ENCODE data around the gene TASP1.
"Not testable (repeated sequence)": the region's sequence is repeated elsewhere in the genome, so short reads cannot be mapped to it uniquely, and the experiment has no call there.

The TASP1 gene

DNA sequence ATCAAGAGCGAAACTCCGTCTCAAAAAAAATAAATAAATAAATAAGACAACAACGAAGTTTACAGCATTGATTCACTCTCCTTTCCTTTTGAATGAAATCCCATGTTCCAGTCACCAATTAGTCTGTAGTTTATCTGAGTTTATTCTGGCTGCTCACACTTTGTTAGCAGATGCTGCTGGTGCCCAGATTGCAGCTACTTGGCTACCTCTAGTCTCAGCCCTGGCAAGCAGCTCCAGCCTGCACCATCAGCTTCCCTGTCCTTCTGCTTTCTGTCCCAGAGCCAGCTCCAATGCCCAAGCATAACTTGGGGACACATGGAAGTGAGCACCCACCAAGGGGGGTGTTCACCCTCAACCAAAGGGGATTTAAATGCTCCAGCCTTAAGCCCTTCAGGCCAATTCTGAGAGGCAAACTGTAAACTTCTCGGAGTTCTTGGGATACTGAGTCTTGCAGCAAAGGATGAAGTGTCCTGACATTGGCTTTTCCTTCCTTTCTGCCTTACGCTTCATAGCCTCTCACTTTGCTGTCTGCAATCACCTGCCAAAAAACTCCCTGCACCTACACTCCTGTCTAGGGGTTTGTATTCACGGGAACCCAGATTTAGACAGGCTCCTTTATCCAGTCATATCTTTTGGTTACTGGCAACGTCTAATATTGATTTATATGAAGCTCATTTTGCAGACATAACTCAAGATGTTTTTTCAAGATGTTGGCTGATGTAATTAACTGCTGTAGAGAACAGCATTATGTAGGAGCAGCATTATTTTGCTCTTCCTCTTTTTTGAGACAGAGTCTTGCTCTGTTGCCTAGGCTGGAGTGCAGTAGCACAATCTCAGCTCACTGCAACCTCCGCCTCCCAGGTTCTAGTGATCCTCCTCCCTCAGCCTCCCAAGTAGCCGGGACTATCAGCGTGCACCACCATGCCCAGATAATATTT is 9.8 kb upstream of the TASP1 start:
- no peak for DNase-seq (ENCODE audit: low read depth)

DNA sequence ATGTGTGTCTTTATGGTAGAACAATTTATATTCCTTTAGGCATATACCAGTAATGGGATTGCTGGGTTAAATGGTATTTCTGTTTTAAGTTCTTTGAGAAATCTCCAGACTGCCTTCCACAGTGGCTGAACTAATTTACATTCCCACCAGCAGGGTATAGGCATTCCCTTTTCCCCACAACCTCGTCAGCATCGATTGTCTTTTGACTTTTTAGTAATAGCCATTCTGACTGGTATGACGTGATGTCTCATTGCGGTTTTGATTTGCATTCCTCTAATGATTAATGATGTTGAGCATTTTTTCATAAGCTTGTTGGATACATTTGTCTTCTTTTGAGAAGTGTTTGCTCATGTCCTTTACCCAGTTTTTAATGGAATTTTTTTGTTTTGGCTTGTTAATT is 5.3 kb upstream of the TASP1 start:
- no peak for DNase-seq (ENCODE audit: low read depth)

DNA sequence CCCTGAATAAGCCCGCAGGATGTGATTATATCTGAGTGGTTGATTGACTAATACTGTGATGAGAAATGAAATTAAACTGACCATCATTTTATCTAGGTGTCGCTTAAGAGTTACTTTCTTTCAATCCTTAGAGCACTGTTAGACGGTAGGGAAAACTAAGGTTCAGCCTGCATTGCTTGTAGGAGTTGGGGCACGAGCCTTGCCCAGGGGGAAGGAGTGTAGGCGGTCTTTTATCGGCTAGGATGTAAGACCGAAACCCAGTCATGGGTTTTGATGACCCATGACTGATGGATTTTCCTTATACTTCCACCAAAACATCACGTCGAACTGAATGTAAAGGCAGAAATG is 392 bp upstream of the TASP1 start:
- DNase-seq (ENCODE audit: low read depth): no peak

DNA sequence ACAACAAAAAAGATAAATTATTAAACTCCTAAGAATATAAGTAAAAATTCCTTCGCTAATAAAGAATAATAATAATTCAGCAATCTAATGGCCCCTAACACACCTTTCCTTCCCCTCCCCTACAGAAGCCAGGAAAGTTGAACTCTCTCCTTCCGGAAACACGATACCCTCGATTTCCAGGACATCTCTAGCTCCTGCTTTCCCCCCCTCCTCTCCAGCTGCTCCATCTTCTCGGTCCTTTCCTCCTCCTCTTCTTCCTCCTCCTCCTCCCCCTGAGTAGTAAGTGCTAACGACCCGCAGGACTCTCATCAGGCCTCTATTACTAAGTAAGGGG is 603 bp downstream of the TASP1 start:
- DNase-seq (ENCODE audit: low read depth): no peak

DNA sequence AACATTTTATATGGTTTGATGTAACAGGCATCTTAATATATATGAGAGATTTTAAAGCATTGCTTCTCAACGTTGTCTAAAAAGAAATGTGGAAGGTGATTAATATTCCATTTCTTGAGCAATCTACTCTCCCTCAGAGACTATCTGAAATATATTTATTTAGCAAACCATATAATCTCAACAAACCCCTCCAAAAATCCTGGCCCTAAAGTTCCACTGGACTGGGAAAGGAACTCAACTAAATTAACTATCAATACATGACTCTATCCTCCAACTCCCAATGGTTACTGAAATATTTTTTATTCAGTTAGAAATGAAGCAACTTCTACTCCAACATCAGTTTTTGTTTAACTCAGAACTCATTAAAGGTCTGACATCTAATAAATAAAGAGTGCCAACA is 6.3 kb downstream of the TASP1 start:
- no peak for DNase-seq (ENCODE audit: low read depth)

DNA sequence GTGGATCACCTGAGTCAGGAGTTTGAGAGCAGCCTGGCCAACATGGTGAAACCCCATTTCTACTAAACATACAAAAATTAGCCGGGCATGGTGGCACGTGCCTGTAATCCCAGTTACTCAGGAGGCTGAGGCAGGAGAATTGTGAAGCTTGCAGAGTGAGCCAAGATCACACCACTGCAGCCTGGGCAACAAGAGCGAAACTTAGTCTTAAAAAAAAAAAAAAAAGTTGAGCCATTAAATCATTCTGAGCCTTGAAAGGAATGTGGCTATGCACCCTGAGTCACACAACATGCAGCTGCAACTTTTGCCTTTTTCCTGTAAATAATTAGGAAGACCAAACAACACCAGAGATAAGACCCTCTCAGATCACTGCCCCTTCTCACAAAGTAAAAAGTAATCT is 11.2 kb downstream of the TASP1 start:
- not testable (repeated sequence) for DNase-seq (ENCODE audit: low read depth)

- DNase-seq (ENCODE audit: low read depth): no peak
Observed at GRCh38 chr20:13626724-13627123, 12.0 kb downstream of the TASP1 start.

- DNase-seq (ENCODE audit: low read depth): no peak
Observed at GRCh38 chr20:13625304-13625979, 13.3 kb downstream of the TASP1 start.

DNA sequence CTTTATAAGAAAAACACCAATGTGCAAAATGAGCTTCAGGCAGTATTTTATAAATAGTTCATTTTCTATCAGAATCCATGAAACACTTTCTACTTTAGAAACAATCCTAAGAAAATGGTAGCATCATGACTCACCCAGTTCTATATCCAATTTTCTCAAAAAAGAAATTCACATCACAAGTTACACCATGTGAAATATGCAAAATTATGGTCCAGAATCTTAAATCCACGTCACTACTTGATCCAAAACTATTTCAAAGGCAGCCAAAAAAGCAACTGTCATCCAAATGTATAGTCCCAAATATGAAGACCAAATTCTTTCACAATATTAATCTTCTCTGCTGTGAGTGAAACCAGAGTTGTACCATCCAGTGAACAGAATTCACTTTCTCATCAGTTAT is 19.3 kb downstream of the TASP1 start:
- not testable (repeated sequence) for DNase-seq (ENCODE audit: low read depth)

DNA sequence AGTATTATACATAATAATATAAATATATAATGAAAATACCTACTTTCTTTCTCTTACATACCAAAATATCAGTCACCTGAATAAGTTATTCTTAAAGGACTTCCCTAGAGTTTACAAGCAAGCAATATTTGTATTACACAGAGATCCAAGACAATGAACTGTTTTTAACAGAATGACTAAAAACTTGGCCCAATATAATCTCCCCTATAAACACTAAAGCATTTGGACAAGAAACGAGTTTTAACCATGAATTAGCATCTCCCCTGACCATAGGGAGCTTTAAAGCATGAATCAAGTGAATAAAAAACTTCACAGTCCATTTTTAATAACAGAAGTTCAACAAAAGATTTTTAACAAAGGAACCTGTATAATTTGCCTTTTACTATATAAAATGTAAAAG is 20.3 kb downstream of the TASP1 start:
- not testable (repeated sequence) for DNase-seq (ENCODE audit: low read depth)

DNA sequence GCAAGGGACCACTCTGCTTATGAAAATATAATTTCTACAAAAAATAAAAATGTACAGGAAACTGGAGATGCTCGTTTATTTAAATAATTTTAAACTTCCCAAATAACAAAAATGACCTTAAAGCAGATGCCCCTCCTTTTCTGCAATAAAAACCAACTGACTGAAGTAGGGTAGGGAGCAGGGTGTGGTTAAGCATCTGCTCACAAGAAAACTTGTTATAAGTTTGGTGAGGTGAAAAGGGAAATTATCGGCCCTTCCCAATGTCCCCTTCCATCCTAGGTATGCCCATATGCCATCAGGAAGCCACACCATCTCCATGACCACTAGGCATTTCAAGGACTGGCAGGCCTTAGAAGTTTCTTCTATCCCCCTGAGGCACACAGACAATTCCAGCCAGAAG is 21.1 kb downstream of the TASP1 start:
- not testable (repeated sequence) for DNase-seq (ENCODE audit: low read depth)

- not testable (repeated sequence) for DNase-seq (ENCODE audit: low read depth)
Observed at GRCh38 chr20:13616713-13617112, 22.0 kb downstream of the TASP1 start.

DNA sequence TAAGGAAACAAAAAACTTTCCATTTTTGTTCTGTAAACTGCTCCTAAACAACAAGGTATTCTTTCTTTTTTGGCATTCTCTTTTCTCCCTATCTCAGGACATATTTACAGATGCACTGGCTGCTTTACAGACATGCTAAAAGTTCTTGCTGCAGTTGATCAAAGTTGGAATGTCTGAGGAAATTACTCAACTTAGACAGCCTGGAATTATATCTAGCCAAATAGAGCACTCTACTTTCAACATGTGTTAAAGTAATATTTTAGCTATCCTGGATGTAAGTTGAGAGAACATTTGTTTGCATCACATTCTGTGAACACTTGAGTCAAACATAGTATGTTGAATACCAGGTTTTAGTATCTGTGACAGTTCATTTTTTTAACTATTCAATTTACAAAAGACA is 24.8 kb downstream of the TASP1 start:
- DNase-seq (ENCODE audit: low read depth): no peak

GRCh38 chr20:13611611-13612125 is 27.1 kb downstream of the TASP1 start:
- no peak for DNase-seq (ENCODE audit: low read depth)

DNA sequence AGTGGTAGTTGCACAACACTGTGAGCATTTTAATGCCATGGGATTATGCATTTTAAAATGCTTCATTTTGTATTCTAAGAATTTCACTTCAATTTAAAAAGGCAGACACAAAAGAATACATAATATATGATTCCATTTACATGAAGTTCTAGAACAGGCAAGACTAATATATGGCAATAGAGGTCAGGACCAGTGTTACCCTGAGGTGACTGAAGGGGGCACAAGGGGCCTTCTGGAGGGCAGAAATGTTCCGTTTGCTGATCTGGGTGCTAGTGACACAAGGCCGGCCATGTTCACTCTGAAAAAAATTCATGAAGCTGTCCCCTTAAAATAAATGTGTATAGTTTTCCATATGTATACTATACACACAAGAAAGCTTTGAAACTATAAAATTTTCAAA is 28.5 kb downstream of the TASP1 start:
- no peak for DNase-seq (ENCODE audit: low read depth)

DNA sequence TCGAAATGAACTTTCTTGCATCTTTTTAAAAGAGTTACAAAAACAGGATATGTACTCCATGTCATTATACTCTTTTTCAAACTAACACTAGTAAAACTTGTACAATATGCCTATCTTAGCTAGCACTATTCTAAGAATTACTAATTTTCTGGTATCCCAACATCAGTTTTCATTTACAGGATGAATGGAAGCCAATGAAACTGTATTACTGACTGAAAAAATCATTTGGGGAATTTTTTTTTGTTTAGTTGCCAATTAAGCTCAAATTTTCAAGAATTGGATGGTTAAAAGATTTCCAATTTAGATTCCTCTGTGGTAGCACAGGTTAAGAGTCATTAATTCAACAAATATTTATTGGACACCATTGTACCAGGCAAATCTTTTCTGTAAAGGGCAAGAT is 30.7 kb downstream of the TASP1 start:
- DNase-seq (ENCODE audit: low read depth): no peak

- not testable (repeated sequence) for DNase-seq (ENCODE audit: low read depth)
Observed at GRCh38 chr20:13593423-13593822, 45.3 kb downstream of the TASP1 start.

DNA sequence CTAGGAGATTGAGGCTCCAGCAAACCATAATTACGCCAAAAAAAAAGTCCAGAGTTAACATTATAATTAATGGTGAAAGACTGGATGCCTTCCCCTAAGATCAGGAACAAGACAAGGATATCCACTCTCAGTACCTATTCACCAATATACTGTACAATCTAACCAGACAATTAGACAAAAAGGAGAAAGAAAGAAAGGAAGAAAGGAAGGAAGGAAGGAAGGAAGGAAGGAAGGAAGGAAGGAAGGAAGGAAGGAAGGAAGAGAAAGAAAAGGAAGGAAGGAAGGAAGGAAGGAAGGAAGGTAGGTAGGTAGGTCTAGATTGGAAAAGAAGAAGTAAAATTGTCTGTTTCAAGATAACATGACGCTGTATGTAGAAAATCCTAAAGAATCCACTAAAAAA is 50.7 kb downstream of the TASP1 start:
- no peak for DNase-seq (ENCODE audit: low read depth)

DNA sequence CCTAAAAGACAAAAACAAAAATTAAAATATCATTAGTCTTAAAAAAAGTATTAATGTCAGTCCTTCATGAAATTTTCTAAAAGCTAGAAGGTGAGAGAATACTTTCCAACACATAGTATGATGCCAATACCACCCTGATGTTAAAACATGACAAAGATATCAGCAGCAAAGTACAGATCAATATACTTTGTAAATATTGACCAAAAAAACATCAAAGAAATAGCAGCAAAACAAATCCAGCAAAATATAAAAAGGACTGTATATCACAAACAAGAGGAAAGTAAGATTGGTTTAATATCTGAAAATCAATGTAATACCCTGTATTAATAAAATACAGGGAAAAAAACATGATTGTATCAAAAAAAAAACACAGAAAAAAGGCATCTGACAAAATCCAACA is 51.4 kb downstream of the TASP1 start:
- DNase-seq (ENCODE audit: low read depth): no peak

GRCh38 chr20:13586133-13586532 is 52.6 kb downstream of the TASP1 start:
- no peak for DNase-seq (ENCODE audit: low read depth)

DNA sequence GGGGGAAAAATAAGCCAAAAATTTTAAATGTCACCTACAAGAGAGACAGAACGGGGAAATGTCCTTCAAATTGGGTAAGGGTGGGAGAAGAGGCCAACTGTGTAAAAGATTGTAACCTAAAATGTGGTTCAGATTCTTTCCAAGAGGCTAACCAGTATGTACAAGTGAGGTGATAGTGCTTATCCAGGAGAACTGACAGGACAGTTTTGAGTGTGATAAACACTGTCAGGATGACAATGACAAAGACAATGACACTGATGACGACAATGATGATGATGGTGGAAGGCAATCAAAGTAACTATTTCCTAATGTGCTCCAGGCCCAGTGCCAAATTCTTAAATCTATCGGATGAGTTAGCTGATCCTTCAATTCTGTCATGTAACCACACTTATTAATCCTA is 57.3 kb downstream of the TASP1 start:
- DNase-seq (ENCODE audit: low read depth): no peak

- DNase-seq (ENCODE audit: low read depth): no peak
Observed at GRCh38 chr20:13580707-13581106, 58.0 kb downstream of the TASP1 start.

DNA sequence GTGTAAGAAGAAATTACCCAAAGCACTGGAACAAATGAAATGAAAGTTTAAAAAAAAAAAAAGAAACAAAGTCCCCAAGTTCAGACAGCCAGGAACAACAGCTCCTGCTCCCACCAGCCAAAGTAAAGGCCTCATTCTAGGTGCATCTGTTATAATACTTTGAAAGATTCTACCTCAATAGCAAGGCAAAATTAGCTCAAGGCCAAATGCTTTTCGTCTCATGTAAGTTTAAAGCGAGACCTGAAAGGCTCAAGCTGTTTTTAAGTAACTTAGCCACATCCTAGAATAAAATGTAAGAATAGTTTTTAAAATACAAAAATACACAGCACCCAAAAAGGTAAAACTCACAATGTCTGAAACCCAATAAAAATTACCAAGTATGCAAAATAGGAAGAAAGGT is 64.7 kb downstream of the TASP1 start:
- no peak for DNase-seq (ENCODE audit: low read depth)

- DNase-seq (ENCODE audit: low read depth): no peak
Observed at GRCh38 chr20:13571662-13572061, 67.1 kb downstream of the TASP1 start.

Measured in stimulated activated CD8-positive, alpha-beta memory T cell treated with anti-CD3 and anti-CD28 coated beads, Interleukin-12 subunit alpha, Interleukin-12 subunit beta, amount 100 ng/mL, for 4 hours (primary cell).